GM23338 (cell line): Measurements from ENCODE around the gene IQGAP1. TPM values are rescaled to one million over a fixed set of nuclear protein-coding genes. Genes with fewer than 3 reads are reported as not detected.
A peak's percentile ranks its signal among the peaks of the same experiment; 100 is the strongest.

Experiments used
- ATAC-seq: fragments of 200-7000 bp; cut with Tn5 transposase; 3 replicates; pipeline ENCODE4 v1.9.1; 2020
- DNase-seq: peaks from one replicate; pipeline ENCODE4 v3.0.0-alpha.2; 2015; ENCODE audit warnings: low spot score
- H2AFZ ChIP-seq: fragments of 200-600 bp; sonication (generic); 2 replicates; pipeline ENCODE4 v1.8.0; 2016; ENCODE audit warnings: antibody characterized with exemption, mild to moderate bottlenecking, moderate library complexity
- H3F3A ChIP-seq: fragments of 200-600 bp; sonication (generic); replicated peaks from 2 replicates; pipeline ENCODE4 v1.8.0; 2017; ENCODE audit warnings: antibody characterized with exemption, mixed run types, low read depth
- H3K27ac ChIP-seq: fragments of 200-600 bp; sonication (generic); 2 replicates; pipeline ENCODE4 v1.6.1; 2016; ENCODE audit warnings: low read depth
- H3K27me3 ChIP-seq: fragments of 200-600 bp; sonication (generic); 2 replicates; pipeline ENCODE4 v1.8.0; 2016; ENCODE audit warnings: mild to moderate bottlenecking, mixed run types, moderate library complexity; ENCODE audit not compliant: insufficient read depth
- H3K36me3 ChIP-seq: fragments of 200-600 bp; sonication (generic); 2 replicates; pipeline ENCODE4 v1.8.0; 2016; ENCODE audit warnings: mild to moderate bottlenecking; ENCODE audit not compliant: insufficient read depth
- H3K4me1 ChIP-seq: fragments of 200-600 bp; sonication (generic); 2 replicates; pipeline ENCODE4 v1.8.0; 2016; ENCODE audit warnings: mild to moderate bottlenecking, moderate library complexity; ENCODE audit not compliant: insufficient read depth
- H3K4me2 ChIP-seq: fragments of 200-600 bp; sonication (generic); 2 replicates; pipeline ENCODE4 v1.7.1; 2017; ENCODE audit warnings: mixed run types
- H3K4me3 ChIP-seq: fragments of 200-600 bp; sonication (generic); 2 replicates; pipeline ENCODE4 v1.6.1; 2016; ENCODE audit warnings: mixed run types
- H3K79me2 ChIP-seq: fragments of 200-600 bp; sonication (generic); replicated peaks from 2 replicates; pipeline ENCODE4 v1.8.0; 2017; ENCODE audit warnings: mild to moderate bottlenecking; ENCODE audit not compliant: insufficient read depth
- H3K9me2 ChIP-seq: fragments of 200-600 bp; sonication (generic); 2 replicates; pipeline ENCODE4 v1.8.0; 2017; ENCODE audit not compliant: insufficient read depth
- H4K20me1 ChIP-seq: fragments of 200-600 bp; sonication (generic); replicated peaks from 2 replicates; pipeline ENCODE4 v1.8.0; 2017; ENCODE audit warnings: mild to moderate bottlenecking; ENCODE audit not compliant: insufficient read depth
- H3K27ac Mint-ChIP-seq: 2 replicates; pipeline ENCODE4 v1.8.0; 2020; ENCODE audit warnings: inconsistent platforms, mild to moderate bottlenecking, moderate library complexity, mixed read lengths
- H3K27me3 Mint-ChIP-seq: 3 replicates; pipeline ENCODE4 v1.8.0; 2022; ENCODE audit warnings: low read depth, mild to moderate bottlenecking, moderate library complexity, mixed read lengths, inconsistent platforms; ENCODE audit not compliant: insufficient read depth, poor library complexity
- H3K36me3 Mint-ChIP-seq: 3 replicates; pipeline ENCODE4 v1.8.0; 2021; ENCODE audit warnings: low read depth, mild to moderate bottlenecking, inconsistent platforms, moderate library complexity, mixed read lengths
- H3K4me1 Mint-ChIP-seq: 3 replicates; pipeline ENCODE4 v1.8.0; 2020; ENCODE audit warnings: mild to moderate bottlenecking, inconsistent platforms, mixed read lengths
- H3K4me3 Mint-ChIP-seq: 3 replicates; pipeline ENCODE4 v1.8.0; 2021; ENCODE audit warnings: moderate library complexity, mild to moderate bottlenecking, inconsistent platforms, mixed read lengths
- H3K9me3 Mint-ChIP-seq: 3 replicates; pipeline ENCODE4 v1.8.0; 2020; ENCODE audit warnings: moderate library complexity, mild to moderate bottlenecking, inconsistent platforms, mixed read lengths
- CTCF ChIP-seq, 2 experiments: fragments of 200-600 bp in 1 of 2; sonication (generic) in 1 of 2; conservative IDR thresholded peaks; 2 replicates each; pipeline versions ENCODE4 v1.5.1 to v1.6.1; 2016 to 2017; ENCODE audit warnings: antibody characterized with exemption in 2 of 2, low read depth in 2 of 2, mild to moderate bottlenecking in 2 of 2, moderate library complexity in 1 of 2
- EZH2 ChIP-seq: fragments of 200-600 bp; sonication (generic); IDR thresholded peaks from one replicate; pipeline ENCODE4 v1.8.0; 2017; ENCODE audit warnings: antibody characterized with exemption, mild to moderate bottlenecking, low read depth; ENCODE audit not compliant: unreplicated experiment
- EZH2phosphoT487 ChIP-seq: fragments of 200-600 bp; sonication (generic); IDR thresholded peaks from one replicate; pipeline ENCODE4 v1.8.1; 2018; ENCODE audit warnings: antibody characterized with exemption; ENCODE audit not compliant: unreplicated experiment
- JUNB ChIP-seq: IDR thresholded peaks from one replicate; pipeline ENCODE4 v1.6.1; 2016; ENCODE audit warnings: antibody characterized with exemption; ENCODE audit not compliant: unreplicated experiment
- NANOG ChIP-seq: IDR thresholded peaks from 2 replicates; pipeline ENCODE4 v1.6.1; 2016; ENCODE audit warnings: antibody characterized with exemption, borderline replicate concordance
- POLR2AphosphoS5 ChIP-seq: IDR thresholded peaks from 2 replicates; pipeline ENCODE4 v1.6.1; 2016; ENCODE audit warnings: antibody characterized with exemption, low read depth
- STAT1 ChIP-seq: IDR thresholded peaks from one replicate; pipeline ENCODE4 v1.6.1; 2016; ENCODE audit warnings: antibody characterized with exemption; ENCODE audit not compliant: unreplicated experiment
- ZNF114 ChIP-seq: fragments of 250-450 bp; sonication (Bioruptor Pico); IDR thresholded peaks from 2 replicates; pipeline ENCODE4 v1.5.0; 2020; ENCODE audit warnings: mild to moderate bottlenecking, moderate library complexity
- ZNF331 ChIP-seq: fragments of 250-450 bp; sonication (Bioruptor Pico); IDR thresholded peaks from 2 replicates; pipeline ENCODE4 v1.5.0; 2020; ENCODE audit warnings: low read depth, mild to moderate bottlenecking, moderate library complexity
- polyA plus RNA-seq: library from polyadenylated mRNA; unstranded; fragments of >200 nt; fragmentation: Nextera tagmentation; extraction: Ambion mirVana; gene quantifications from 2 replicates; pipeline ENCODE4 v1.2.1, GENCODE V29; 2016
- total RNA-seq: library from RNA; depleted of rRNA; stranded (reverse); fragments of >200 nt; shearing (Covaris generic); gene quantifications from 2 replicates; pipeline ENCODE4 v1.2.3, GENCODE V29; 2014
- TF ChIP-seq, protein P1 (sequence below): fragments of 250-450 bp; sonication (Bioruptor Pico); IDR thresholded peaks from 2 replicates; pipeline ENCODE4 v1.5.0; 2020; ENCODE audit warnings: mild to moderate bottlenecking, moderate library complexity
- TF ChIP-seq, protein P2 (sequence below): IDR thresholded peaks from 2 replicates; pipeline ENCODE4 v1.6.1; 2016; ENCODE audit warnings: antibody characterized with exemption

IQGAP1 gene
- total and polyA plus RNA-seq, 2 experiments from 2014 or later = 92.7 to 159 TPM

- TF ChIP-seq, protein P1, sequence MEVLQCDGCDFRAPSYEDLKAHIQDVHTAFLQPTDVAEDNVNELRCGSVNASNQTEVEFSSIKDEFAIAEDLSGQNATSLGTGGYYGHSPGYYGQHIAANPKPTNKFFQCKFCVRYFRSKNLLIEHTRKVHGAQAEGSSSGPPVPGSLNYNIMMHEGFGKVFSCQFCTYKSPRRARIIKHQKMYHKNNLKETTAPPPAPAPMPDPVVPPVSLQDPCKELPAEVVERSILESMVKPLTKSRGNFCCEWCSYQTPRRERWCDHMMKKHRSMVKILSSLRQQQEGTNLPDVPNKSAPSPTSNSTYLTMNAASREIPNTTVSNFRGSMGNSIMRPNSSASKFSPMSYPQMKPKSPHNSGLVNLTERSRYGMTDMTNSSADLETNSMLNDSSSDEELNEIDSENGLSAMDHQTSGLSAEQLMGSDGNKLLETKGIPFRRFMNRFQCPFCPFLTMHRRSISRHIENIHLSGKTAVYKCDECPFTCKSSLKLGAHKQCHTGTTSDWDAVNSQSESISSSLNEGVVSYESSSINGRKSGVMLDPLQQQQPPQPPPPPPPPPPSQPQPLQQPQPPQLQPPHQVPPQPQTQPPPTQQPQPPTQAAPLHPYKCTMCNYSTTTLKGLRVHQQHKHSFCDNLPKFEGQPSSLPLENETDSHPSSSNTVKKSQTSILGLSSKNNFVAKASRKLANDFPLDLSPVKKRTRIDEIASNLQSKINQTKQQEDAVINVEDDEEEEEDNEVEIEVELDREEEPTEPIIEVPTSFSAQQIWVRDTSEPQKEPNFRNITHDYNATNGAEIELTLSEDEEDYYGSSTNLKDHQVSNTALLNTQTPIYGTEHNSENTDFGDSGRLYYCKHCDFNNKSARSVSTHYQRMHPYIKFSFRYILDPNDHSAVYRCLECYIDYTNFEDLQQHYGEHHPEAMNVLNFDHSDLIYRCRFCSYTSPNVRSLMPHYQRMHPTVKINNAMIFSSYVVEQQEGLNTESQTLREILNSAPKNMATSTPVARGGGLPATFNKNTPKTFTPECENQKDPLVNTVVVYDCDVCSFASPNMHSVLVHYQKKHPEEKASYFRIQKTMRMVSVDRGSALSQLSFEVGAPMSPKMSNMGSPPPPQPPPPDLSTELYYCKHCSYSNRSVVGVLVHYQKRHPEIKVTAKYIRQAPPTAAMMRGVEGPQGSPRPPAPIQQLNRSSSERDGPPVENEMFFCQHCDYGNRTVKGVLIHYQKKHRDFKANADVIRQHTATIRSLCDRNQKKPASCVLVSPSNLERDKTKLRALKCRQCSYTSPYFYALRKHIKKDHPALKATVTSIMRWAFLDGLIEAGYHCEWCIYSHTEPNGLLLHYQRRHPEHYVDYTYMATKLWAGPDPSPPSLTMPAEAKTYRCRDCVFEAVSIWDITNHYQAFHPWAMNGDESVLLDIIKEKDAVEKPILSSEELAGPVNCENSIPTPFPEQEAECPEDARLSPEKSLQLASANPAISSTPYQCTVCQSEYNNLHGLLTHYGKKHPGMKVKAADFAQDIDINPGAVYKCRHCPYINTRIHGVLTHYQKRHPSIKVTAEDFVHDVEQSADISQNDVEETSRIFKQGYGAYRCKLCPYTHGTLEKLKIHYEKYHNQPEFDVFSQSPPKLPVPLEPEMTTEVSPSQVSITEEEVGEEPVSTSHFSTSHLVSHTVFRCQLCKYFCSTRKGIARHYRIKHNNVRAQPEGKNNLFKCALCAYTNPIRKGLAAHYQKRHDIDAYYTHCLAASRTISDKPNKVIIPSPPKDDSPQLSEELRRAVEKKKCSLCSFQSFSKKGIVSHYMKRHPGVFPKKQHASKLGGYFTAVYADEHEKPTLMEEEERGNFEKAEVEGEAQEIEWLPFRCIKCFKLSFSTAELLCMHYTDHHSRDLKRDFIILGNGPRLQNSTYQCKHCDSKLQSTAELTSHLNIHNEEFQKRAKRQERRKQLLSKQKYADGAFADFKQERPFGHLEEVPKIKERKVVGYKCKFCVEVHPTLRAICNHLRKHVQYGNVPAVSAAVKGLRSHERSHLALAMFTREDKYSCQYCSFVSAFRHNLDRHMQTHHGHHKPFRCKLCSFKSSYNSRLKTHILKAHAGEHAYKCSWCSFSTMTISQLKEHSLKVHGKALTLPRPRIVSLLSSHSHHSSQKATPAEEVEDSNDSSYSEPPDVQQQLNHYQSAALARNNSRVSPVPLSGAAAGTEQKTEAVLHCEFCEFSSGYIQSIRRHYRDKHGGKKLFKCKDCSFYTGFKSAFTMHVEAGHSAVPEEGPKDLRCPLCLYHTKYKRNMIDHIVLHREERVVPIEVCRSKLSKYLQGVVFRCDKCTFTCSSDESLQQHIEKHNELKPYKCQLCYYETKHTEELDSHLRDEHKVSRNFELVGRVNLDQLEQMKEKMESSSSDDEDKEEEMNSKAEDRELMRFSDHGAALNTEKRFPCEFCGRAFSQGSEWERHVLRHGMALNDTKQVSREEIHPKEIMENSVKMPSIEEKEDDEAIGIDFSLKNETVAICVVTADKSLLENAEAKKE (CRISPR knock-in tag) = no peak
- no peak for TF ChIP-seq STAT1
- no peak for TF ChIP-seq EZH2
- no peak for TF ChIP-seq EZH2phosphoT487
- TF ChIP-seq NANOG = no peak
- no peak for TF ChIP-seq POLR2AphosphoS5
- TF ChIP-seq CTCF (conservative IDR thresholded peaks at IDR 0.05; ENCODE audit: low read depth in 2 of 2) = no peak
Observed at GRCh38 chr15:90422936-90423335, 34.9 kb downstream of the IQGAP1 start (continued).

DNA sequence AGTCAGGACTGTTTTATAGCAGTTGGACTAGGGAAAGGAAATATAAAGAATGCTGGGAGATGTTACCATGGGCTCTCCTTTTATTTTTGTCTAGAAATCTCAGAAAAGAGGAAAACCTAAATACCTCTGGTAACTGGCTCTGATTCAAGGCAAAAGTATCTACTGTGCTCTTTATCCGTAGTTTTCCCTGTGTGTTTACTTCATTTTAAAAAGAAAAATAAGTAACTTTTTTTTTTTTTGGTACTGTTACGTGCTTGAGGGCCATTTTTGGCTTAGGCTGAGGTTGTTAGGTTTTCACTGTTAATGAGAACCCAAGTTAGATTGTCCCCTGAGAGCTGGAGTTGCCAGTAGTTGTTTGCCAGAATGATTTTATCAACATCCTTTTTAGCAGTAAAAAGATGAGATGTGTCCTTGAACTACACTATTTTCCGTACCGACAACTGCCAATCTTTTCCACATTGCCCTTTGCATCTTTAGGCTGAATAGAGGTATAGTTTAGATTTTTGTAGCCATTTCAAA lies 35.8 kb downstream of the IQGAP1 start:
- H3K27me3 Mint-ChIP-seq = peaks cover 1% of the 10 kb centered on the region
- no peak for DNase-seq
- Histone ChIP-seq H4K20me1 (no peaks in the 10 kb centered on the region; the same call in 1 of the 2 replicates), H3K36me3 (no peaks in the 10 kb centered on the region), H3K4me1 (peaks cover 35% of the 10 kb centered on the region), H3K79me2 (peaks cover 74% of the 10 kb centered on the region), H3K27ac (peak overlapping the region; percentile 64; the same call in 1 of the 2 replicates), H2AFZ (no peak overlapping the region), H3K4me2 (no peak overlapping the region), H3K9me2 (no peaks in the 10 kb centered on the region), H3K27me3 (no peaks in the 10 kb centered on the region), H3F3A (no peaks in the 10 kb centered on the region), H3K4me3 (no peak overlapping the region)
- no peaks in the 10 kb centered on the region for H3K9me3 Mint-ChIP-seq
- no peak for ATAC-seq
- H3K27ac Mint-ChIP-seq = no peak overlapping the region
- H3K4me3 Mint-ChIP-seq = no peak overlapping the region
- TF ChIP-seq ZNF114 (no peak), JUNB (no peak), ZNF331 (no peak), CTCF (conservative IDR thresholded peaks at IDR 0.05; ENCODE audit: low read depth in 2 of 2) (no peak), NANOG (no peak), STAT1 (no peak)
- TF ChIP-seq, protein P2, sequence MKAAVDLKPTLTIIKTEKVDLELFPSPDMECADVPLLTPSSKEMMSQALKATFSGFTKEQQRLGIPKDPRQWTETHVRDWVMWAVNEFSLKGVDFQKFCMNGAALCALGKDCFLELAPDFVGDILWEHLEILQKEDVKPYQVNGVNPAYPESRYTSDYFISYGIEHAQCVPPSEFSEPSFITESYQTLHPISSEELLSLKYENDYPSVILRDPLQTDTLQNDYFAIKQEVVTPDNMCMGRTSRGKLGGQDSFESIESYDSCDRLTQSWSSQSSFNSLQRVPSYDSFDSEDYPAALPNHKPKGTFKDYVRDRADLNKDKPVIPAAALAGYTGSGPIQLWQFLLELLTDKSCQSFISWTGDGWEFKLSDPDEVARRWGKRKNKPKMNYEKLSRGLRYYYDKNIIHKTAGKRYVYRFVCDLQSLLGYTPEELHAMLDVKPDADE = no peak
- peaks cover 9% of the 10 kb centered on the region; the same call in 2 of the 3 replicates for H3K36me3 Mint-ChIP-seq
- H3K4me1 Mint-ChIP-seq = peaks cover 28% of the 10 kb centered on the region
